Measurements from ENCODE around the gene KIAA2012.

DNA sequence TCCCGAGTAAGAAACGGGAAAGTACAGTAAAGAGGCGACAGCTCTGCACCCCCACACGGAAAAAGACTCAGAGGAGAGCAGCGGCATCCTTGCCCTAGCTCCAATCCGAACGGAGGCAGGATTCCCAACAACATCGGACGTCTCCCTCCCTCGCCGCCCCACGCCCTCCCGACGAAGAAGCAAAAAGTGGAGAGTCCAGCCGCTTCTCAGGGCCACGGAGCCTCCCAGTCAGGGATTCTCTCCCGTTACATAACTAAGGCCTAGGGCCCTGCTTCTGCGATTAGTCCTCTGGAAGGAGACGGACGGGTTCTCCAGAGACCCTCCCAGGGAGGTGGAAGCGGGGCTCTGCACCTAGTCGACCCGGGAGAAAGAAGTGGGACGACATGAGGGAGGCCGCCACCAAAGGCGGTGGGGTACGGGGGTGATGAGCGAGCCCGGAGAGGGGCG lies 164.8 kb downstream of the KIAA2012 start:
- no peak for TF ChIP-seq POLR2A (IDR thresholded peaks at IDR 0.05; ENCODE audit: low read depth, low read length)
- no peak for TF ChIP-seq PAX5 (IDR thresholded peaks at IDR 0.05; ENCODE audit: insufficient read depth, low read length, severe bottlenecking)
- TF ChIP-seq TAF1 (IDR thresholded peaks at IDR 0.05; ENCODE audit: low read depth, low read length), result no peak
- no peak for TF ChIP-seq POU2F2 (IDR thresholded peaks at IDR 0.05; ENCODE audit: low read depth, low read length)

Measured in GM12891 (cell line).